Activated B cell treated with CpG ODN at 0.5 μM for 24 hours (primary cell): Measurements from ENCODE around the gene DIP2C. TPM values are rescaled to one million over a fixed set of nuclear protein-coding genes. Genes with fewer than 3 reads are reported as not detected.
"Not testable (repeated sequence)": the region's sequence is repeated elsewhere in the genome, so short reads cannot be mapped to it uniquely, and the experiment has no call there.

Experiments
- ATAC-seq: fragments of 200-7000 bp; cut with Tn5 transposase; one replicate; pipeline ENCODE4 v1.10.0; 2021; ENCODE audit warnings: low read depth, mild to moderate bottlenecking, moderate library complexity
- CTCF ChIA-PET: fragments of 350-600 bp; sonication (Branson Sonifier 250); formaldehyde crosslinking; loops from one replicate; lab custom pipeline; 2021; ENCODE audit warnings: antibody characterized with exemption; lab: Charles Lee
- POLR2A ChIA-PET: fragments of 350-600 bp; sonication (Branson Sonifier 250); formaldehyde crosslinking; loops from one replicate; lab custom pipeline; 2021; ENCODE audit warnings: antibody characterized with exemption; lab: Charles Lee
- DNase-seq: peaks from one replicate; pipeline ENCODE4 v3.0.0; 2022
- H3K27ac Mint-ChIP-seq: one replicate; pipeline ENCODE4 v1.8.0; 2020; ENCODE audit warnings: mixed read lengths
- H3K27me3 Mint-ChIP-seq: one replicate; pipeline ENCODE4 v1.8.0; 2021; ENCODE audit warnings: mixed read lengths
- H3K36me3 Mint-ChIP-seq: one replicate; pipeline ENCODE4 v1.8.0; 2021; ENCODE audit warnings: low read depth, mixed read lengths
- H3K4me1 Mint-ChIP-seq: one replicate; pipeline ENCODE4 v1.8.0; 2021; ENCODE audit warnings: mixed read lengths
- H3K4me3 Mint-ChIP-seq: one replicate; pipeline ENCODE4 v1.8.0; 2020; ENCODE audit warnings: mild to moderate bottlenecking, mixed read lengths
- H3K9me3 Mint-ChIP-seq: one replicate; pipeline ENCODE4 v1.8.0; 2020; ENCODE audit warnings: mixed read lengths
- intact Hi-C: fragments of 100-400 bp; cut with micrococcal nuclease; formaldehyde crosslinking; loops from one replicate; pipeline ENCODE4 v1.15.1; 2024
- total RNA-seq: library from RNA; stranded (reverse); gene quantifications from 2 replicates; pipeline ENCODE4 v1.2.3, GENCODE V29; 2022
- TF ChIP-seq, protein P1 (sequence below): fragments of 200-600 bp; IDR thresholded peaks from one replicate; pipeline ENCODE4 v1.8.0; 2022; ENCODE audit warnings: antibody characterized with exemption, mild to moderate bottlenecking

DIP2C gene
- total RNA-seq, 1 donor from 2014 or later = 0.49 TPM

DNA sequence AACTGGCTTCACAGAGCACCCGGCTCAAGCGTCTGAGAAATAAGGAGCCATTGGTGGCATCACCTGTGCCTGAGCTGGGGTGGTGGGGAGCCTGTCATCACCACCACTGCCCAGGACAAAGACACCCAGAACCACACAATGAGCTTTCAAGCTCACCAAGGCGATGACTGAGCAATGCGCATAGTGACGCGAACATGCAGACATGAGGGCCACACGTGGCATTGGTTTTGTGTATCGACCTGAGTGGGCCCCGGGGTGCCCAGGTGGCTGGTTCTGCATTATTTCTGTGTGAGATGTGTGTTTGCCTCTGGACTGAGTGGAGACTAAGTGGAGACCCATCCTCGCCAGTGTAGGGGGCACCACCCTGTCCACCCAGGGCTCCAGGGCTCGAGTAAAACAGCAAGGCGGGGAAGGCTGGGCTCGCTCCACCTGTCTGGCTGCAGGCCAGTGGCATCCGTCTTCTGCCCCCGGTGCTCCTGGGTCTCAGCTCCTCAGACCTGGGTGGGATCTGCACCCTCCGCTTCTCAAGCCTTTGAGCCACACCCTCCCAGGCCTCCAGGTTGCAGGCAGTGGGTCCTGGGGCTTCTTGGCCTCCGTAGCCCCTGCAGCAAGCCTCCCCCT, 92.6 kb downstream of the DIP2C start:
- Mint-ChIP-seq H3K27me3 (peaks cover 11% of the 10 kb centered on the region), H3K27ac (no peak overlapping the region), H3K9me3 (no peaks in the 10 kb centered on the region), H3K4me3 (no peak overlapping the region), H3K36me3 (no peaks in the 10 kb centered on the region), H3K4me1 (no peaks in the 10 kb centered on the region)
- DNase-seq (no peak), ATAC-seq (no peak)
- TF ChIP-seq, protein P1, sequence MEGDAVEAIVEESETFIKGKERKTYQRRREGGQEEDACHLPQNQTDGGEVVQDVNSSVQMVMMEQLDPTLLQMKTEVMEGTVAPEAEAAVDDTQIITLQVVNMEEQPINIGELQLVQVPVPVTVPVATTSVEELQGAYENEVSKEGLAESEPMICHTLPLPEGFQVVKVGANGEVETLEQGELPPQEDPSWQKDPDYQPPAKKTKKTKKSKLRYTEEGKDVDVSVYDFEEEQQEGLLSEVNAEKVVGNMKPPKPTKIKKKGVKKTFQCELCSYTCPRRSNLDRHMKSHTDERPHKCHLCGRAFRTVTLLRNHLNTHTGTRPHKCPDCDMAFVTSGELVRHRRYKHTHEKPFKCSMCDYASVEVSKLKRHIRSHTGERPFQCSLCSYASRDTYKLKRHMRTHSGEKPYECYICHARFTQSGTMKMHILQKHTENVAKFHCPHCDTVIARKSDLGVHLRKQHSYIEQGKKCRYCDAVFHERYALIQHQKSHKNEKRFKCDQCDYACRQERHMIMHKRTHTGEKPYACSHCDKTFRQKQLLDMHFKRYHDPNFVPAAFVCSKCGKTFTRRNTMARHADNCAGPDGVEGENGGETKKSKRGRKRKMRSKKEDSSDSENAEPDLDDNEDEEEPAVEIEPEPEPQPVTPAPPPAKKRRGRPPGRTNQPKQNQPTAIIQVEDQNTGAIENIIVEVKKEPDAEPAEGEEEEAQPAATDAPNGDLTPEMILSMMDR = no peak
- intact Hi-C loops = no loop called here
- ChIA-PET CTCF (no interaction called here), POLR2A (no interaction called here)

DNA sequence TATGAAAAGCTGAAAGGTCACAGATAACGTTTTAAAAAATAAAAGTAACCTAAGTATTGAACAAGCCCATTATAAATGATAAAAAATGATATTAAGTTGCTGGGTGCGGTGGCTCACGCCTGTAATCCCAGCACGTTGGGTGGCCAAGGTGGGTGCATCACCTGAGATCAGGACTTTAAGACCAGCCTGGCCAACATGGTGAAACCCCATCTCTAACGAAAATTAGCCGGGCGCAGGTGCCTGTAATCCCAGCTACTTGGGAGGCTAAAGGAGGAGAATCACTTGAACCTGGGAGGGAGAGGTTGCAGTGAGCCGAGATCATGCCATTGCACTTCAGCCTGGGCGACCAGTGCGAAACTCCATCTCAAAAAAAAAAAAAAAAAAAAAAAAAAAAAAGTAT, 93.3 kb downstream of the DIP2C start:
- intact Hi-C loops, H3K4me1 Mint-ChIP-seq, POLR2A ChIA-PET, H3K36me3 Mint-ChIP-seq, H3K4me3 Mint-ChIP-seq, H3K9me3 Mint-ChIP-seq, H3K27ac Mint-ChIP-seq, CTCF ChIA-PET, ATAC-seq, DNase-seq: not testable (repeated sequence)
- H3K27me3 Mint-ChIP-seq = peaks cover 14% of the 10 kb centered on the region

DNA sequence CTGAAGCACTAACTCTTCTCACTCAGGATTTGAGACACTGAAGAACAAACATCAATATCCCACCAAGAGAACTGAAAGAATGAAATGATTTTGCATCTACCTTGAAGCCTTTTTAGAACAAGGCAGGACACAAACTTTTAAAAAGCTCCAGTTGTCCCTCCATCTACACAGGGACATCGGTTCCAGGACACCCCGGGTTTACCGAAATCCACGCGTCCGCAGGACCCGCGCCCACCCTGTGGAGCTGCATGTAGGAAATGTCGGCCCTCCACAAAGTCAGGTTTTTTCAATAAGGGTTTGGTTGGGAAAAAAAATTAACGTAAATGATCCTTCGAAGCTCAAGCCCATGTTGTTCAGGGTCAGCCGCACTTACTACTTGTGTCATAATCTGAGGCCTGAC, 94.0 kb downstream of the DIP2C start:
- ChIA-PET POLR2A (no interaction called here), CTCF (no interaction called here)
- TF ChIP-seq, protein P1 = no peak
- no peaks in the 10 kb centered on the region for H3K9me3 Mint-ChIP-seq
- DNase-seq = no peak
- H3K36me3 Mint-ChIP-seq = no peaks in the 10 kb centered on the region
- intact Hi-C loops = no loop called here
- H3K27ac Mint-ChIP-seq = no peak overlapping the region
- no peak for ATAC-seq
- H3K4me1 Mint-ChIP-seq = no peaks in the 10 kb centered on the region
- H3K4me3 Mint-ChIP-seq = no peak overlapping the region
- H3K27me3 Mint-ChIP-seq = peaks cover 17% of the 10 kb centered on the region

DNA sequence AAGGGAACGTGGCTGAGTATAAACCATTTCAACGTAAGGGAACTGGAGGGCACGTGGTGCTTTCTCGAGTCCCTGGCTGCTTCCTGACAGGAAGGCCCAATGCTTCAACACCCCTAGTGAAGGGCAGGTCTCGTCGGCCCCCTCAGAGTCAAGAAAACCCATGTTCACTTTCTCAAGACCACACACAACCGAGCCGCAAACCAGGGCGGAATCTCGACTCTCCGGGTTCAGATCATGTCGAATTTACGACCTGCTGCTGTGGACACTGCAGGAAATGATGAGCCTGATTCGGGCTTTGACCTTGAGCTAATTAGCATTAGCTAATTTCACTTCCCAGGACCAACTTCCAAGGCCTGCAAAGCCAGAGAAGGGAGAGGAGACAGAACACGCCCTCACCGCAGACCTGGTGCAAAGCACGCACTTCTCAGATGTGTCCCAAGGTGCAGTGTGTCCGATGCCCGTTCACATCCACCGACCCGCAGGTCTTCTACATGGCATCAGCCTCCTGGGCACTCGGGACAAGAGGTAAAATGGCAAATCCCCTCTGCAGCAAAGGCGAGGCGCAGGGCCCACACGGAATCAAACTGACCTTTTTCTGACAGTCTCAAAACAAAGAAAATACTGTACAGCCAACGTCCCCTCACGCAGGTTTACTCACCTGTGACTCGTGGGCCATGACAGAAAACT, 94.7 kb downstream of the DIP2C start:
- ATAC-seq (no peak), DNase-seq (no peak)
- Mint-ChIP-seq H3K27me3 (peaks cover 17% of the 10 kb centered on the region), H3K36me3 (no peaks in the 10 kb centered on the region), H3K4me1 (no peaks in the 10 kb centered on the region), H3K9me3 (no peaks in the 10 kb centered on the region), H3K4me3 (no peak overlapping the region), H3K27ac (no peak overlapping the region)
- CTCF ChIA-PET = no interaction called here
- TF ChIP-seq, protein P1 = no peak
- POLR2A ChIA-PET = no interaction called here
- intact Hi-C loops = no loop called here

DNA sequence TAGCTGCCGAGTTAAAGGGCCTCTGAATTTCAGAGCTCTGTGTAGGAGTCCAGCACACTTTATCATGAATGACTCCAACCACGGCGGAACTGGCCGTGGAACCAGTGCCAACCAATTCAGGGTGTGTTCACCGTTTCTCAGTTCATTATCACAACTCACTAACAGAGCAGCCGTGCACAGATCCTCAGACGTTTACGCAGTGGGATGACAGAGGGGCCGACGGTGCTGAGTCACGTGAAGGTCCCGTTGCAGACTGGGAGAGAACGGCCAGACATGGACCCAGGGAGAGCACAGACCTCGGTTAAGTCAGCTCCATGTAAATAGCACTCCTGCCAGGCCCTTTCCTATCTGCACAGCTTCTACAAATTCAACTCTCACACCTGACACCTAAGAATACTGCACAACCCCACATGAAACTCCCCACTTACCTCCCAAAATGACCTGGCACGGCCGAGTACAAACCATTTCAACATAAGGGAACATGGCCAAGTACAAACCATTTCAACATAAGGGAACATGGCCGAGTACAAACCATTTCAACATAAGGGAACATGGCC, 95.5 kb downstream of the DIP2C start:
- ChIA-PET POLR2A (no interaction called here), CTCF (no interaction called here)
- ATAC-seq (no peak), DNase-seq (no peak)
- Mint-ChIP-seq H3K9me3 (no peaks in the 10 kb centered on the region), H3K4me3 (no peak overlapping the region), H3K27ac (no peak overlapping the region), H3K36me3 (no peaks in the 10 kb centered on the region), H3K4me1 (no peaks in the 10 kb centered on the region), H3K27me3 (peaks cover 22% of the 10 kb centered on the region)
- intact Hi-C loops = no loop called here
- TF ChIP-seq, protein P1 = no peak
